Lower lobe of right lung (tissue), 2 donors: Measurements from ENCODE around the gene KCNJ15. TPM values are rescaled to one million over a fixed set of nuclear protein-coding genes. Genes with fewer than 3 reads are reported as not detected.

Experiments
- ATAC-seq, 2 donors: fragments of 200-7000 bp; cut with Tn5 transposase; one replicate each; pipeline ENCODE4 v1.9.1; 2020 to 2022; ENCODE audit warnings: mild to moderate bottlenecking in 2 of 2, moderate library complexity in 2 of 2
- DNase-seq: peaks from one replicate; pipeline ENCODE4 v3.0.0-alpha.2; 2020
- H3K27ac ChIP-seq: fragments of 200-600 bp; one replicate; pipeline ENCODE4 v1.8.0; 2022
- H3K27me3 ChIP-seq: fragments of 200-600 bp; one replicate; pipeline ENCODE4 v1.8.0; 2022; ENCODE audit warnings: low read depth
- H3K36me3 ChIP-seq: fragments of 200-600 bp; one replicate; pipeline ENCODE4 v1.8.0; 2022; ENCODE audit warnings: mild to moderate bottlenecking
- H3K4me1 ChIP-seq: fragments of 200-600 bp; one replicate; pipeline ENCODE4 v1.8.0; 2022
- H3K4me3 ChIP-seq: fragments of 200-600 bp; one replicate; pipeline ENCODE4 v1.8.0; 2022; ENCODE audit warnings: mild to moderate bottlenecking
- H3K9me3 ChIP-seq: fragments of 200-600 bp; one replicate; pipeline ENCODE4 v1.8.0; 2022
- CTCF ChIP-seq: fragments of 200-600 bp; IDR thresholded peaks from one replicate; pipeline ENCODE4 v1.8.0; 2022; ENCODE audit warnings: antibody characterized with exemption, mild to moderate bottlenecking
- intact Hi-C: fragments of 100-400 bp; cut with DNase I; formaldehyde crosslinking; loops from one replicate; pipeline ENCODE4 v1.11.0; 2022
- total RNA-seq: library from RNA; stranded (reverse); fragmentation: NEBNext Ultra II Directional; extraction: Animal tissue kit (Norgen Biotek cat#: 25700); gene quantifications from one replicate; pipeline ENCODE4 v1.2.1, GENCODE V29; 2021
- donor health status: DM: no; HTN: yes; CAD: no; lungs with severe emphysema.

The KCNJ15 gene
- total RNA-seq, 1 donor from 2014 or later, result 62.7 TPM

- H3K9me3 ChIP-seq, result peaks cover 25% of the 10 kb centered on the region
- H3K27me3 ChIP-seq, result no peaks in the 10 kb centered on the region
- no peak overlapping the region for H3K27ac ChIP-seq
- no peaks in the 10 kb centered on the region for H3K36me3 ChIP-seq
- no peak overlapping the region for H3K4me3 ChIP-seq
- DNase-seq (no peak), ATAC-seq (peak in 1 of 2 donors; percentile 33)
- intact Hi-C loops, result loop anchor here (5.0 kb wide), 1 partner anchor 127 kb away; no protein-coding TSS in a partner anchor
- no peak for TF ChIP-seq CTCF
- peaks cover 15% of the 10 kb centered on the region for H3K4me1 ChIP-seq
These were observed 36.5 kb upstream of the KCNJ15 start for GRCh38 chr21:38220270-38220737.

GRCh38 chr21:38221594-38221993 lies 35.2 kb upstream of the KCNJ15 start:
- intact Hi-C loops, result loop anchor here (5.0 kb wide), 1 partner anchor 126 kb away; no protein-coding TSS in a partner anchor
- H3K9me3 ChIP-seq, result peaks cover 29% of the 10 kb centered on the region
- TF ChIP-seq CTCF, result no peak

GRCh38 chr21:38223893-38224540 lies 32.8 kb upstream of the KCNJ15 start:
- H3K36me3 ChIP-seq, result no peaks in the 10 kb centered on the region
- no peak overlapping the region for H3K27ac ChIP-seq
- H3K27me3 ChIP-seq, result no peaks in the 10 kb centered on the region
- peaks cover 11% of the 10 kb centered on the region for H3K4me1 ChIP-seq
- intact Hi-C loops, result loop anchor here (5.0 kb wide), 1 partner anchor 123 kb away; no protein-coding TSS in a partner anchor
- no peak for ATAC-seq
- no peak overlapping the region for H3K4me3 ChIP-seq
- DNase-seq, result no peak
- H3K9me3 ChIP-seq, result peaks cover 37% of the 10 kb centered on the region
- no peak for TF ChIP-seq CTCF

More at GRCh38 chr21:38221594-38221993, 35.2 kb upstream of the KCNJ15 start:
- H3K4me3 ChIP-seq, result no peak overlapping the region
- no peaks in the 10 kb centered on the region for H3K36me3 ChIP-seq
- no peak for DNase-seq
- no peak for ATAC-seq
- H3K4me1 ChIP-seq, result peaks cover 15% of the 10 kb centered on the region
- H3K27ac ChIP-seq, result no peak overlapping the region
- H3K27me3 ChIP-seq, result no peaks in the 10 kb centered on the region

- H3K36me3 ChIP-seq, result no peaks in the 10 kb centered on the region
- ATAC-seq (no peak), DNase-seq (no peak)
- peaks cover 4% of the 10 kb centered on the region for H3K4me1 ChIP-seq
- H3K4me3 ChIP-seq, result no peak overlapping the region
- no peak for TF ChIP-seq CTCF
- no peaks in the 10 kb centered on the region for H3K27me3 ChIP-seq
- H3K27ac ChIP-seq, result no peak overlapping the region
- intact Hi-C loops, result no loop called here
- H3K9me3 ChIP-seq, result peaks cover 60% of the 10 kb centered on the region
These were observed 29.4 kb upstream of the KCNJ15 start for GRCh38 chr21:38227401-38227800.

- DNase-seq (no peak), ATAC-seq (peak; percentile 50 to 58)
- no peaks in the 10 kb centered on the region for H3K36me3 ChIP-seq
- H3K27me3 ChIP-seq, result no peaks in the 10 kb centered on the region
- no peak overlapping the region for H3K27ac ChIP-seq
- peaks cover 4% of the 10 kb centered on the region for H3K4me1 ChIP-seq
- H3K4me3 ChIP-seq, result no peak overlapping the region
- H3K9me3 ChIP-seq, result peaks cover 57% of the 10 kb centered on the region
- intact Hi-C loops, result no loop called here
- TF ChIP-seq CTCF, result no peak
These were observed 28.7 kb upstream of the KCNJ15 start for GRCh38 chr21:38228115-38228514.
